ENCODE results near the gene SLC5A1. TPM values are rescaled to one million over a fixed set of nuclear protein-coding genes. Genes with fewer than 3 reads are reported as not detected.
"Not testable (repeated sequence)": the region's sequence is repeated elsewhere in the genome, so short reads cannot be mapped to it uniquely, and the experiment has no call there.

The SLC5A1 gene
- polyA plus RNA-seq, 1 donor from 2014 or later, result not detected

GRCh38 chr22:32136881-32137280, 93.8 kb downstream of the SLC5A1 start:
- Mint-ChIP-seq H3K4me3 (peak overlapping the region in 1 of 4 donors; percentile 28), H3K4me1 (peaks cover 7 to 14% (median 10%) of the 10 kb centered on the region in 3 donors)
- H3K27ac Mint-ChIP-seq, H3K27me3 Mint-ChIP-seq, H3K9me3 Mint-ChIP-seq, H3K36me3 Mint-ChIP-seq: not testable (repeated sequence)

GRCh38 chr22:32137731-32138324, 94.8 kb downstream of the SLC5A1 start:
- Mint-ChIP-seq H3K4me3 (peak overlapping the region; percentile 68 to 94 (median 92)), H3K4me1 (peaks cover 10 to 17% (median 13%) of the 10 kb centered on the region in 3 donors), H3K27ac (peak overlapping the region; percentile 33 to 92 (median 49))
- H3K36me3 Mint-ChIP-seq, H3K27me3 Mint-ChIP-seq, H3K9me3 Mint-ChIP-seq: not testable (repeated sequence)

DNA sequence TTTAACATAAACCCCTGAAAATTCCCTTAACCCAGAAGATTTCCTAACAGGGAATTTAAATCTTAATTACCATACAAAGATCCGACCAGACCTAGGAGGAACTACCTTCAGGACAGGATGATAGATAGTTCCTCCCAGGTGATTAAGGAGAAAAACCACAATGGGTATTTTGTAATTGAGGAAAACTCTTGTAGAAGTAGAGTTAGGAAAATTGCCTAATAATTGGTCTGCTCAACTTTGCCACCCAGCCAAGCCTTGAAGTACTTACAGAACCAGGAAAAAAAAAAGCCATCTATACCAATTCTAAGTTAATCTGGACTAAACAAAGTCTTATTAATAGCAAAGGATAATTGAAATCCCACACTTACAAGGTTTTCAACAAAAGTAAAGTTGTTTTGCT, 95.5 kb downstream of the SLC5A1 start:
- Mint-ChIP-seq H3K4me1 (peaks cover 10 to 18% (median 15%) of the 10 kb centered on the region in 3 donors), H3K4me3 (peak overlapping the region in 3 of 4 donors; percentile 90 to 94 (median 94)), H3K27ac (peak overlapping the region in 2 of 3 donors; percentile 49 to 53)
- H3K36me3 Mint-ChIP-seq, H3K27me3 Mint-ChIP-seq, H3K9me3 Mint-ChIP-seq: not testable (repeated sequence)

DNA sequence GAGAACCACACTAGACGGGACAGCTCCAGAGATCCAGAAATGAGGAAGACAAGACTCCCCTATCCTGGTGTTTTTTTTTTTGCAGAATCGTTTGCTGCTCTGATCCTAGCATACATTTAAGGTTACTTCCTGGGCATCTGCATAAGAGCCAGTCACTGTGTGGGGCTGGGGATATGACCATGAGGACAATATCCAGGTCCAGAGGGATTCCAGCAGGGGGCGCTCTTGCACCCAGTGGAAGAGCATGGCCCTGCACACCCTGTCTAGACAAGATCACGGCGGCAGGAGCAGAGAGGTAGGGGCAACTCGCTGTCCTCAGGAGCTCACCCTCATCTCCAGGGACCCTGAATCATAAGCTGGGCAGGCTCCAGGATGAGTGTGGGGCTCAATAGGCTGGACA, 97.6 kb downstream of the SLC5A1 start:
- not testable (repeated sequence) for H3K36me3 Mint-ChIP-seq, H3K9me3 Mint-ChIP-seq, H3K4me3 Mint-ChIP-seq, H3K27me3 Mint-ChIP-seq
- H3K4me1 Mint-ChIP-seq, result peaks cover 24 to 26% (median 25%) of the 10 kb centered on the region in 3 donors
- H3K27ac Mint-ChIP-seq, result peak overlapping the region in 1 of 3 donors; percentile 27

GRCh38 chr22:32142600-32142999, 99.5 kb downstream of the SLC5A1 start:
- no peaks in the 10 kb centered on the region for H3K27me3 Mint-ChIP-seq
- H3K4me3 Mint-ChIP-seq, result no peak overlapping the region
- peak overlapping the region in 1 of 3 donors; percentile 46 for H3K27ac Mint-ChIP-seq
- H3K36me3 Mint-ChIP-seq, result no peaks in the 10 kb centered on the region
- peaks cover 23 to 24% (median 24%) of the 10 kb centered on the region in 3 donors for H3K4me1 Mint-ChIP-seq
- H3K9me3 Mint-ChIP-seq, result peaks cover 0 to 3% (median 2%) of the 10 kb centered on the region in 3 donors

- peaks cover 3% of the 10 kb centered on the region for H3K36me3 Mint-ChIP-seq
- H3K9me3 Mint-ChIP-seq, result peaks cover 0 to 5% (median 3%) of the 10 kb centered on the region in 3 donors
- peak overlapping the region; percentile 57 to 88 (median 88) for H3K27ac Mint-ChIP-seq
- peak overlapping the region in 3 of 4 donors; percentile 44 to 78 (median 63) for H3K4me3 Mint-ChIP-seq
- H3K4me1 Mint-ChIP-seq, result peaks cover 17 to 28% (median 21%) of the 10 kb centered on the region in 3 donors
- H3K27me3 Mint-ChIP-seq, result no peaks in the 10 kb centered on the region
Measured at GRCh38 chr22:32144496-32145274, 101.6 kb downstream of the SLC5A1 start.

DNA sequence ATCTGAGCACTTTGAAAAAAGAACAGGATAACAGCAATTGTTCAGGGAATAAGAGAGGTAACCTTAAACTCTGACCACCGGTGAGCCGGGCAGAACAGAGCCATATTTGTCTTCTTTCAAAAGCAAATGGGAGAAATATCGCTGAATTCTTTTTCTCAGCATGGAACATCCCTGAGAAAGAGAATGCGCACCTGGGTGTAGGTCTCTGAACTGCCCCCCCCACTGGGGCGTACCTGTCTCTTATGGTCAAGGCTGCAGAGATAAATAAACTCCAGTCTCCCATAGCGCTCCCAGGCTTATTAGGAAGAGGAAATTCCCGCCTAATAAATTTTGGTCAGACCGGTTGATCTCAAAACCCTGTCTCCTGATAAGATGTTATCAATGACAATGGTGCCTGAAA, 104.1 kb downstream of the SLC5A1 start:
- not testable (repeated sequence) for H3K9me3 Mint-ChIP-seq, H3K27ac Mint-ChIP-seq, H3K36me3 Mint-ChIP-seq, H3K27me3 Mint-ChIP-seq
- H3K4me1 Mint-ChIP-seq, result peaks cover 18 to 28% (median 25%) of the 10 kb centered on the region in 3 donors
- peak overlapping the region in 1 of 4 donors; percentile 34 for H3K4me3 Mint-ChIP-seq

DNA sequence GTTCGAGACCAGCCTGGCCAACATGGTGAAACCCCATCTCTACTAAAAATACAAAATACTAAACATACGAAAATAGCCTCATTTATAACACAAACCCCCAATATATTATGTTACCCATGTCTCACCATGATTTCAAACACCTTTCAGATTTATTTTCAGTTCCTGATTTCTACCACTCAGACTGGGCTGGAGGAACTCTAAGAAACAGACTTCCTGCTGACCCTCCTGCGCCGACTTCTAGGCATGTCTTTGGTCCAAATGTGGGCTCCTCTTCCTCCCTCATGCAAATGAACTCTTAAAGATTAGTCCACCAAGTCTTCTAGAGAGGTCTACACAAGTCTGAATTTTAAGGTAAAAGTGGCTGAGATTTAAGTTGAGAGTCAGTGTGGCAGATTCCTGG, 105.3 kb downstream of the SLC5A1 start:
- H3K4me1 Mint-ChIP-seq, result peaks cover 16 to 25% (median 20%) of the 10 kb centered on the region in 3 donors
- not testable (repeated sequence) for H3K9me3 Mint-ChIP-seq, H3K36me3 Mint-ChIP-seq, H3K27me3 Mint-ChIP-seq
- H3K4me3 Mint-ChIP-seq, result peak overlapping the region in 2 of 4 donors; percentile 24 to 84
- peak overlapping the region in 2 of 3 donors; percentile 5 to 11 for H3K27ac Mint-ChIP-seq

DNA sequence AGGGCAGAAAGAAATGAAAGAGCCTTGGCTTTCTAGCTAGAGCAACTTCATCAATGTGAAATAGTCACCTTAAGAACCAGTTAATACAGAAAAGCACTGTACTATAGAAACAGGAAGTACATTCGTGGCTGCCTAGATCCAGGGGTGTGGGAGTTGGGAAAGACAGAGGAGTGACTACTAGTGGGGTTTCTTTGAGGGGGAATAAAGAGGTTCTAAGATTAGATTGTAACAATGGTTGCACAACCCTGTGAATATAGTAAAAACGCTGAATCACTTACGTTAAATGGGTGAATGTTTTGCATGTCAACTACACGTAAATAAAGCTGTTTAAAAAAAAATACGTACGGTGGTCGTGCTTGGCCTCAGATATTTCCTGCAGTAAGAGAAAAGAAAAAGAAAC, 107.6 kb downstream of the SLC5A1 start:
- H3K4me3 Mint-ChIP-seq, H3K36me3 Mint-ChIP-seq, H3K27ac Mint-ChIP-seq, H3K9me3 Mint-ChIP-seq, H3K27me3 Mint-ChIP-seq: not testable (repeated sequence)
- H3K4me1 Mint-ChIP-seq, result peaks cover 8 to 11% (median 10%) of the 10 kb centered on the region in 3 donors

- H3K36me3 Mint-ChIP-seq, H3K27ac Mint-ChIP-seq, H3K4me3 Mint-ChIP-seq, H3K27me3 Mint-ChIP-seq, H3K9me3 Mint-ChIP-seq: not testable (repeated sequence)
- H3K4me1 Mint-ChIP-seq, result peaks cover 8 to 11% (median 10%) of the 10 kb centered on the region in 3 donors
Measured at GRCh38 chr22:32151641-32152040, 108.6 kb downstream of the SLC5A1 start.

DNA sequence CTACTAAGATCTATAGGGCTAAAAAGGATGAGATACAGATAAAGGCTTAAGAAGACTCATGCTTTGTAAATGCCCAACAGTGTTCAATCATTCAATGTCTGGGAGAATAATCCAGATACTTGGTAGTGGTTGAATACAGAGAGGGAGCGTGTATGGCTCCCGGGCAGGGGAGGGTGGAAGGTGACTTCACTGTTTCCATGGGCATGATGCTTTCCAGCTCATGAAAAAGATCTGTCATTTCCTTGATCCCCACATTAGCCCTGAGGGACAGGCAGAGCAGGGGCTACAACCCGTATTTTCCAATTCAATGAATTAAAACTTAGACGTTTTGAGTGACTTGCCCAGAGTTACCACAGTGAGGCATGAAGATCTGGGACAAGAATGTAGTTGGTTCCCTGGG, 111.7 kb downstream of the SLC5A1 start:
- H3K9me3 Mint-ChIP-seq, H3K27me3 Mint-ChIP-seq, H3K27ac Mint-ChIP-seq, H3K4me3 Mint-ChIP-seq, H3K36me3 Mint-ChIP-seq, H3K4me1 Mint-ChIP-seq: not testable (repeated sequence)

- H3K27me3 Mint-ChIP-seq, H3K9me3 Mint-ChIP-seq, H3K36me3 Mint-ChIP-seq, H3K4me3 Mint-ChIP-seq, H3K4me1 Mint-ChIP-seq, H3K27ac Mint-ChIP-seq: not testable (repeated sequence)
Measured at GRCh38 chr22:32157632-32158031, 114.6 kb downstream of the SLC5A1 start.

DNA sequence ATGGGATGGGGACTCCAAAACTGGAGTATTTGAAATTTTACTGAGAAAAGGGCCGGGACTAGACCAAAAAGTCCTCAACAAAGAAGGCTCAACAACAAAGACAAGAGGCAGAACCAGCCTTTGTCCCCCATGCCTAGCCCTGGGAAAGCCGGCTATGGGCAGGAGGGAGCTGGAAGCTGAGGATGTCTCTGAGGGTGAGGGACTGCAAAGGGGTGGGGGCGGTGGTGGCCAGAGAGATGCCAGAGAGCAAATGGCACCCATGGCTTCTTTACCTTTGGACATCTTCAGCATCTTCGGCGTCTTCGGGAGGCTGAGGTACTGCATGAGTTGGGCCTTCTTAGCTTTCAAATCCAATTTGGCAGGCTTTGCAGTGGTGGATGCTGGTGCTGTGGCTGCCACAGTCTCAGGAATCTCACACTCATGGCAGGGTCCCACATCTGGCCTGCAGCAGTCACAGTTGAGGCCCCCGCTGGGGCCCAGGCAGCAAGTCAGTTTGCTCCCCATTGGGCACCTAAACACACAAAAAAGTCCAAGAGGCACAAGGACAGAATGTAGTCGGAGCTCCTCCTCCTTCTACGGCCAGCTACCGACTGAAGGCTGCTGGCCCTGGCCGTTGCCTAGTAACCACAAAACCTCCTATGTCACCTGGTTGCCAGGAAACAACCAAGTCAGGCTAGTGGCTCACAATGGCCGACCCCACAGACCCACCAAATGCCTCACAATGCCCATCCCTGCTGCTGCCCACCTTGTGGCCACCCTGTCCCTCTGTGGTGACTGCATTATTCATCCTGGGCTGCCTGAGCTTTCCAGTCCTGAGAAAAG, 115.9 kb downstream of the SLC5A1 start, which contains the start of gene C22orf42:
Gene C22orf42 (minus strand): TSS at position 592 of the 822 bp plus-strand sequence. CDS start 88 bp downstream, at position 504.
- Mint-ChIP-seq H3K36me3 (no peaks in the 10 kb centered on the region), H3K4me1 (no peaks in the 10 kb centered on the region), H3K27ac (no peak within 1 kb of the TSS), H3K4me3 (no peak within 1 kb of the TSS), H3K9me3 (no peaks in the 10 kb centered on the region), H3K27me3 (peaks cover 9% of the 10 kb centered on the region)

- not testable (repeated sequence) for H3K9me3 Mint-ChIP-seq, H3K4me3 Mint-ChIP-seq
- peaks cover 12% of the 10 kb centered on the region for H3K27me3 Mint-ChIP-seq
Measured at GRCh38 chr22:32160411-32160810, 117.3 kb downstream of the SLC5A1 start.

More at GRCh38 chr22:32160411-32160810, 117.3 kb downstream of the SLC5A1 start:
- H3K36me3 Mint-ChIP-seq, H3K4me1 Mint-ChIP-seq, H3K27ac Mint-ChIP-seq: not testable (repeated sequence)

Measured in IgD-negative memory B cell (primary cell).